Upper lobe of right lung (tissue), 1 donor: ENCODE data around the gene TBL1X. TPM values are rescaled to one million over a fixed set of nuclear protein-coding genes. Genes with fewer than 3 reads are reported as not detected.

Experiments
- ATAC-seq: fragments of 200-7000 bp; cut with Tn5 transposase; one replicate; pipeline ENCODE4 v1.9.1; 2020; ENCODE audit warnings: mild to moderate bottlenecking, moderate library complexity
- DNase-seq: peaks from one replicate; pipeline ENCODE4 v3.0.0-alpha.2; 2020
- H3K27ac ChIP-seq: fragments of 200-600 bp; one replicate; pipeline ENCODE4 v1.8.0; 2022
- H3K27me3 ChIP-seq: fragments of 200-600 bp; one replicate; pipeline ENCODE4 v1.8.0; 2022; ENCODE audit warnings: mild to moderate bottlenecking
- H3K36me3 ChIP-seq: fragments of 200-600 bp; one replicate; pipeline ENCODE4 v1.8.0; 2022
- H3K4me1 ChIP-seq: fragments of 200-600 bp; one replicate; pipeline ENCODE4 v1.8.0; 2022
- H3K4me3 ChIP-seq: fragments of 200-600 bp; one replicate; pipeline ENCODE4 v1.8.0; 2022; ENCODE audit warnings: mild to moderate bottlenecking
- H3K9me3 ChIP-seq: fragments of 200-600 bp; one replicate; pipeline ENCODE4 v1.8.0; 2022
- intact Hi-C: fragments of 100-400 bp; cut with DNase I; formaldehyde crosslinking; loops from one replicate; pipeline ENCODE4 v1.11.0; 2022
- total RNA-seq: library from RNA; stranded (reverse); fragmentation: NEBNext Ultra II Directional; extraction: Animal tissue kit (Norgen Biotek cat#: 25700); gene quantifications from one replicate; pipeline ENCODE4 v1.2.1, GENCODE V29; 2021
- TF ChIP-seq, protein P1 (sequence below): fragments of 200-600 bp; IDR thresholded peaks from one replicate; pipeline ENCODE4 v1.8.0; 2022; ENCODE audit warnings: antibody characterized with exemption
- donor health status: DM: no; HTN: yes; CAD: no; lungs with severe emphysema.

TBL1X gene
- total RNA-seq, 1 donor from 2014 or later = 18.4 TPM

DNA sequence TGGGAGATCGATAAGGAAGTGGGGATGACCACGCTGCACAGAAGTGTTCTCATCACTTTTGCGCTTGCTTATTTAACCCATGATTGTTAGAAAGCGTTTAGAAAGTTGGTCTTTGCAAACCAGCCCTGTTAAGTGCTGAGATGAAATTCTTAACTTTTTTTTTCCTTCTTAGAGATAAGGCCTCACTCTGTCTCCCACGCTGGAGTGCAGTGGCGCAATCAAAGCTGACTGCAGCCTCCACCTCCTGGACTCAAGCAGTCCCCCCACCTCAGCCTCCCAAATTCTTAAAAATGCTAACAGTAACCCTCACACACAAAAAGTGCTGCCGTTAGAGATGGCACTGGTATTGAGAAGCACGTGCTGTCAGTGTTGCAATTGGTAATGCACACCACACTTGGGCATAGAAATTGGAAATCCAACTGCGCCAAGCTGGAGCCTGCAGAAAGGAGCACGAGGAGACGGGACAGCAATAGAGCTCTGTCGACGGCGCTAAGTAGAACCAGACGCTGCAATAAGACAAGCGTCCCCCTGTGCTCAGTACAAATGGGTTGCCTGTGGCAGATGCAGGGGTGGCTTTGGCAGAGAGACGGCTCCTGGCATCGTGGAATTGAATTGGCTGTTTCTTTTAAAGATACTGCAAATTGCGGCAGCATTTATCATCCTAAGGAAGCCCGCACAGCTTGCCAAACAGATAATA, 113.4 kb downstream of the TBL1X start:
- Histone ChIP-seq H3K4me3 (no peak overlapping the region), H3K4me1 (no peaks in the 10 kb centered on the region), H3K27me3 (no peaks in the 10 kb centered on the region), H3K9me3 (no peaks in the 10 kb centered on the region), H3K36me3 (no peaks in the 10 kb centered on the region), H3K27ac (no peak overlapping the region)
- intact Hi-C loops = no loop called here
- ATAC-seq (no peak), DNase-seq (no peak)
- TF ChIP-seq, protein P1, sequence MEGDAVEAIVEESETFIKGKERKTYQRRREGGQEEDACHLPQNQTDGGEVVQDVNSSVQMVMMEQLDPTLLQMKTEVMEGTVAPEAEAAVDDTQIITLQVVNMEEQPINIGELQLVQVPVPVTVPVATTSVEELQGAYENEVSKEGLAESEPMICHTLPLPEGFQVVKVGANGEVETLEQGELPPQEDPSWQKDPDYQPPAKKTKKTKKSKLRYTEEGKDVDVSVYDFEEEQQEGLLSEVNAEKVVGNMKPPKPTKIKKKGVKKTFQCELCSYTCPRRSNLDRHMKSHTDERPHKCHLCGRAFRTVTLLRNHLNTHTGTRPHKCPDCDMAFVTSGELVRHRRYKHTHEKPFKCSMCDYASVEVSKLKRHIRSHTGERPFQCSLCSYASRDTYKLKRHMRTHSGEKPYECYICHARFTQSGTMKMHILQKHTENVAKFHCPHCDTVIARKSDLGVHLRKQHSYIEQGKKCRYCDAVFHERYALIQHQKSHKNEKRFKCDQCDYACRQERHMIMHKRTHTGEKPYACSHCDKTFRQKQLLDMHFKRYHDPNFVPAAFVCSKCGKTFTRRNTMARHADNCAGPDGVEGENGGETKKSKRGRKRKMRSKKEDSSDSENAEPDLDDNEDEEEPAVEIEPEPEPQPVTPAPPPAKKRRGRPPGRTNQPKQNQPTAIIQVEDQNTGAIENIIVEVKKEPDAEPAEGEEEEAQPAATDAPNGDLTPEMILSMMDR = no peak

DNA sequence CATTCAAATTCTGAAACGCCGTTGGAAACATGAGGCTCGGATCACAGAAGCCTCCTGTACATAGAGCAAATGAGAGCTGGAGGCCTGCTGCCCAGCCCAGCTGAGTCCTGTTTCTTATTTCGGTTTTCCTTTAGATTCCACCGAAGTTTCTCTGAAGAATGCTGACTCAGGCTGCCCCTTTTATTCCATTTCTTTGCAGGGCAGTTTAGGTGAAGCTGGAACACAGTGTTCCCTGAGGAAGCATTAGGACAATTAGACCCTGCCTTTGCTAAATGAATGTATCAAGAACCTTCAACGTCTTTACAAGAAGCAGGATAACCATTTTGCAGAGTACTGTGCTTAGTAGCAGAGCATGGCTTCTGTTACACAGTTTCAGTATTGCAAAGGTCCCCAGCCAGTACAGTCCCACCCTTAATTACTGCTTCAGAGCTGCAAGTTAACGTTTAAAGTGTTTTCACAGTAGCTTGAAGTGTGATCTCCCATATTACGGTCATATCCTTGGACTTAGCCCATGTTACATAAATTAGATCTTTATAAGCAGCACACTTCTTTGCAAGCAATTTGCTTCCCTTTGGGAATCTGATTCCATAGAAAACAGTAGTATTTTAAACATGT, 117.0 kb downstream of the TBL1X start:
- H3K27me3 ChIP-seq = no peaks in the 10 kb centered on the region
- TF ChIP-seq, protein P1 = no peak
- intact Hi-C loops = no loop called here
- DNase-seq (no peak), ATAC-seq (no peak)
- no peak overlapping the region for H3K27ac ChIP-seq
- H3K4me3 ChIP-seq = no peak overlapping the region
- no peaks in the 10 kb centered on the region for H3K36me3 ChIP-seq
- no peaks in the 10 kb centered on the region for H3K4me1 ChIP-seq
- no peaks in the 10 kb centered on the region for H3K9me3 ChIP-seq

DNA sequence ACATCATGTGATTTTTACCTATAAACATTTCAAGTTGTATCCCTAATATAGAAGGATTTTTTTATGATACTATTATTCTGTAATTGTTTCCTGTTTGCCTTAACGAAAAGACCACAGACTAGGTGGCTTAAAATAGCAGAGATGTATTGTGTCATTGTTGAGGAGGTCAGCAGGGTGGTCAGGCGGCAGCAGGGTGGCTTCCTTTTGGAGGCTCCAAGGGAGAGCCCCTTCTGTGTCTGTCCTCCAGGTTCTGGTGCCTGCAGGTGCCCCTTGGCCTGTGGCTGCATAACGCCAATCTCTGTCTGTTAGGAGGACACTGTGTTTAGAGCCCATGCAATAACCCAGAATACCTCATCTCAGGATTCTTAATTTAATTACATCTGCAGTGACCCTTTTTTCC, 118.1 kb downstream of the TBL1X start:
- ATAC-seq (no peak), DNase-seq (no peak)
- Histone ChIP-seq H3K27me3 (no peaks in the 10 kb centered on the region), H3K4me1 (no peaks in the 10 kb centered on the region), H3K27ac (no peak overlapping the region), H3K4me3 (no peak overlapping the region), H3K36me3 (no peaks in the 10 kb centered on the region), H3K9me3 (no peaks in the 10 kb centered on the region)
- intact Hi-C loops = no loop called here
- TF ChIP-seq, protein P1 = no peak

DNA sequence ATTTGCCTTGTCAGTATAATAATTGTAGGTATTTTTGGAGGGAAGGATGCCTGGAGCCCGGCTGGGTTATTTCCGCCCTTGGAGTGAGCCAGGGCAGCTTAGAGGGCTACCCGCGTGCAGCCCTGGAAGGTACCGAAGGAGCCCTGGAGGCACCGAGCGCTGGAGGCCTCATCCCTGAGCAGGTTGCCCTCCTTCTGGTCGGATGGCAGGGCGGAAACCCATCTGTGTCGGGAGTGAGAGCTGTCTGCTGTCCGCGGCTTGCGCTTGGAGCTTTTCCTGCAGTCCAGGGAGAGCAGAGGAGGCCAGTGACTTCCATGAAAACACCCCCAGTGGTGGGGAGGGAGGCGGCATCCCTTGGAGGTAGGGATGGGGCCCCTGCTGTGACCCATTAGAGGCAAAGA, 122.1 kb downstream of the TBL1X start:
- no peaks in the 10 kb centered on the region for H3K9me3 ChIP-seq
- no peaks in the 10 kb centered on the region for H3K36me3 ChIP-seq
- intact Hi-C loops = no loop called here
- no peak overlapping the region for H3K4me3 ChIP-seq
- no peaks in the 10 kb centered on the region for H3K4me1 ChIP-seq
- no peak for DNase-seq
- ATAC-seq = no peak
- TF ChIP-seq, protein P1 = no peak
- no peak overlapping the region for H3K27ac ChIP-seq
- H3K27me3 ChIP-seq = no peaks in the 10 kb centered on the region

DNA sequence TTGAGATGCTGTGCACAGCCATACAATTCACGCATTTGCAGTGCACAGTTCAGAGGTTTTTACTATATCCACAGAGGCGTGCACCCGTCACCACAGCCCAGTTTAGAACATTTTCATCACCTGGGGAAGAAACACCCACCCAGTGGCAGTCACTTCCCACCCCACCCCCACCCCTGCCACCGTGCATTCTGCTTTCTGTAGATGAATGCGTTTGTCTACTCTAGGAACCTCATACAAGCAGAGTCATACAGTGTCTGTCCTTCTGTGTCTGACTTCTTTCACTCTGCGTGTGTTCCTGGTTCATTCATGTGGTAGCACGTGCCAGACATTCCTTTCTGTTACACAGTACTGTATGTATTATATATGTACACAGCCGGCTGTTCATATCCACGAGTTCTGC, 122.8 kb downstream of the TBL1X start:
- no peak overlapping the region for H3K4me3 ChIP-seq
- H3K4me1 ChIP-seq = no peaks in the 10 kb centered on the region
- no peak for ATAC-seq
- H3K9me3 ChIP-seq = no peaks in the 10 kb centered on the region
- no peak overlapping the region for H3K27ac ChIP-seq
- H3K36me3 ChIP-seq = no peaks in the 10 kb centered on the region
- H3K27me3 ChIP-seq = no peaks in the 10 kb centered on the region
- TF ChIP-seq, protein P1 = no peak
- DNase-seq = no peak
- intact Hi-C loops = no loop called here
